GM19025 (cell line): Measurements from ENCODE around the gene KLF15.
"Not testable (repeated sequence)": the region's sequence is repeated elsewhere in the genome, so short reads cannot be mapped to it uniquely, and the experiment has no call there.

Source experiments
- ATAC-seq: cut with Tn5 transposase; IDR thresholded peaks from one replicate; pipeline ENCODE4 v1.9.1; 2021; ENCODE audit warnings: mild to moderate bottlenecking, low read depth, moderate library complexity; ENCODE audit not compliant: unreplicated experiment

Gene KLF15

GRCh38 chr3:126349071-126349470, 8.1 kb downstream of the KLF15 start:
- no peak for ATAC-seq

GRCh38 chr3:126348308-126348920, 8.8 kb downstream of the KLF15 start:
- ATAC-seq: no peak

DNA sequence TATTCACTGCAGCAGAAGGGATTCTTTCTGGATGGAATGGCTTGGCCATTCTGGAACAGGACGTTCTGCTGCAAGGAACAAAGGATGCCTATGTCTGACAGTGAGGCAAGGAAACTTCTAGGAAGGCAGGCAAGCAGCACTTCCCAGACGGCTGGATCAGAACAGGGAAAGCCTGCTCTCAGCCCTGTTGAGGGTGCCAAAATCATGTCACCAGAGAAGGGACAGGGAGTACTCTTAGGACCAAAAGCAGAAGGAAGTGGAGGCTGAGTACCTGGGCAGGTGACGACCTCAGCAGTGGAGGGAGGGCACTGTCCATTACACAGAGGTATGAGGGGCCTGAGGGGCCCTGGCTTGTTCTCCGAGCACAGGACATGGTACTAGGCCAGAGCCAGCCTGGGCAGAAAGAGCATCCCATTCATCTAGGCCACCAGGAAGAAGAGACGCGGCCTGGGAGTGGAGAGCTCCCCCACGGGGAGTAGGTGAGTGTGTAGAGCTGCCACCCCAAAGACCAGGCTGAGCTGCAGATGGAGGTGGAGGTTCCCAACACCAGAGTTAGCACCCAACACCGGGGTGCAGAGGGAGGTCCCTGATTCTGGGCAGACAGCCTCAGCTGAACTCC, 9.6 kb downstream of the KLF15 start:
- ATAC-seq: no peak

DNA sequence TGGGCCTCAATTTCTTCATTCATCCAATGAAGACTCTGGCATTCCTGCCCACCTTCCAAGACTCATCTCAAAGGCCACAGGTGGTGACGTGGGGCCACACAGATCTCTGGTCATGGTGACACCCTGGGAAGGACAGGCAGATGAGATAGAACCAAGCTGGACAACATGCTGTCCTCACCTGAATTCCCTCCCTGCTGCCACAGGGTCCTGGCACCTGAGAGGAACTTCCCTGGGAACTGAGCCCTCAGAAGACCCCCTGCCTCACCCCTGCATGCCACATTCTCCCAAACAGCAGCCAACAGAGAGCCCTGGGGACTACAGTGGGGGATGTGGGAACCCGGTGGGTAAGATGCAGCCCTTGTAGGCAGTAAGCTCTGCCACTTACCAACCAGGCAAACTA, 10.7 kb downstream of the KLF15 start:
- ATAC-seq: no peak

DNA sequence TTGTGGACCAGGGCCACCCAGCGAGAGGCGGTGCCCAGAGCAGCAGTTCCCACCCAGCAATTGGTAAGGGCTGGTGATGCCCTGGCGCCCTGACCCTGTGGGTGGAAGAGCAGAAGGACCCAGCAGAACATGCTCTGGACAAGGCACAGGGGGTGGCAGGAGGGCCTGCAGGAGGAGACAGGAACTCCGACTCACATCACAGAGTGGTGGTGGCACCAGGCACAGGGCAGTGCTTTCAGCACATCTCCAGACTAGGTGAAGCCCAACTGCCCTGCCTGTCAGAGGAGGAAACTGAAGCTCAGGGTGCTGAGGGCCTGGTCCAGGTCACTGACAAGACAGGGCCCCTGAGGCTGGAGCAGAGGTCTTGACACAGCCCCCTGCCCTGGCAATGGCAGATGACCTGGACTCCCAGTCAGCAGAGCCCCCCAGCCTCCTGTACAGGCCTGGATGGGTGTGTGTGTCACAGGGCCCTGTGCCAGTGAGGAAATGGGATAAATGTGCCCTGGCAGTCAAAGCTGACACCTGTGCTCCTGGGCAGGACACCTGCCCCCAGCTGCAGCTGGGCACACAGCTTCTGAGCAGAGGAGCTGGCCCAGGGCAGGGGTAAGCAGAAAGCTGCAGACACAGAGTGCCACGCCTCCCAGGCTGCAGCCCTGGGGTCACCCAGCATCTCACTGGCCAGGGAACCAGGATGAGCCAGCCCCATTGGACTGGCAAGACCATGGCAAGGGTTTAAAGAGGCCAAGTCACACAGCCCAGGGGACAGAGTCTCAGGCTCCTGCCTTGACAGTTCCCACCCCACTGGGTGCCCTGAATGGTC, 11.4 kb downstream of the KLF15 start:
- no peak for ATAC-seq

DNA sequence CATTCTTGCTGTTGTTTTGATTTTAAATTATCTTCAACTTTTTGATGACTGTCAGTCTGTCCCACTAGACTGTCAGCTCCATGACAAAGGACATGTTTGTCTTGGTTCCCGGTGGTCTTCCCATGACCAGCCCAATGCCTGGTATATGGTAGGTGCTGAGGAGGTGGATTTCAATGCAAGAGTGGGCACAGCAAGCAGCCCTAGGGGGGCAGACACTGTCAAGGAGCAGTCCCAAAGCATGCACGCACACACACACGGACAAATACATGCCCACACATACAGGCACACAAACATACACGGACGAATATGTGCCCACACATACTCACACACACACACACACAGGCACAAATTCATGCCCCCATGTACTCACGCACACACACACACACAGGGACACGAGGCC, 12.0 kb downstream of the KLF15 start:
- ATAC-seq: no peak

- no peak for ATAC-seq
Observed at GRCh38 chr3:126344380-126345041, 12.7 kb downstream of the KLF15 start.

DNA sequence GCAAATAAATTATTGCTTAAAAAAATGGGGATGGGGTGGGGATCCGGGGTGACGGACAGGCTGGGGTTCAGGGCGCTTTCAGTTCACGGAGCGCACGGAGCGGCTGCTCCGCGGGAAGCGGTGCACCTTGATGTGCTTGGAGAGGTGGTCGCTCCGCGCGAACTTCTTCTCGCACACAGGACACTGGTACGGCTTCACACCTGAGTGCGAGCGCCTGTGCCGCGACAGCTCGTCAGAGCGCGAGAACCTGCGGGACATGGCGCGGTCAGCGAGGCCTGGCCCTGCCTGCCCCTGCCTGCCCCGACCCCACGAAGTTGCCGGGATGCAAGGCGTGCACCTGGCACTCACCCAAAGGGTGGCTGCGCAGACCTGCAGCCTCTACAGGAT, 13.6 kb downstream of the KLF15 start:
- no peak for ATAC-seq

GRCh38 chr3:126342991-126343648, 14.1 kb downstream of the KLF15 start:
- no peak for ATAC-seq

DNA sequence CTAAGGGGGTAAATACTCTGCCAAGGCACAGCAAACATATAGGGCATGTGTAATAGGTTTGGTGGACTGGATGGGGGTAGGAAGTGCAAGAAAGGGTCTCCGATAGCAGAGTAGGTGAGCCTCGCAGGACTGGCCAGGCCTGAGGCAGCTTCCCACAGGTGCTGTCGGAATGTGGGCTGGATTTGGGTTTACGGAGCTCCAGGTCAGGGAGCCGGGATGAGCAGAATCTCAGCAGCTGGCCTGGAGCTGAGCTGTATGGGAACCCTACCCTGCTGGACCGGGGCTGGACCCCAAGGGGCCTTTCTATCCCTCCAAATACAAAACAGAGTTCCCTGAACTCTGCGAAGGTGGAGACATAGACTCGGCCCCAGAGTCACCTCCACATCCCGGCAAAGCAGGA, 15.0 kb downstream of the KLF15 start:
- ATAC-seq: no peak

GRCh38 chr3:126341755-126342150, 15.5 kb downstream of the KLF15 start:
- no peak for ATAC-seq

DNA sequence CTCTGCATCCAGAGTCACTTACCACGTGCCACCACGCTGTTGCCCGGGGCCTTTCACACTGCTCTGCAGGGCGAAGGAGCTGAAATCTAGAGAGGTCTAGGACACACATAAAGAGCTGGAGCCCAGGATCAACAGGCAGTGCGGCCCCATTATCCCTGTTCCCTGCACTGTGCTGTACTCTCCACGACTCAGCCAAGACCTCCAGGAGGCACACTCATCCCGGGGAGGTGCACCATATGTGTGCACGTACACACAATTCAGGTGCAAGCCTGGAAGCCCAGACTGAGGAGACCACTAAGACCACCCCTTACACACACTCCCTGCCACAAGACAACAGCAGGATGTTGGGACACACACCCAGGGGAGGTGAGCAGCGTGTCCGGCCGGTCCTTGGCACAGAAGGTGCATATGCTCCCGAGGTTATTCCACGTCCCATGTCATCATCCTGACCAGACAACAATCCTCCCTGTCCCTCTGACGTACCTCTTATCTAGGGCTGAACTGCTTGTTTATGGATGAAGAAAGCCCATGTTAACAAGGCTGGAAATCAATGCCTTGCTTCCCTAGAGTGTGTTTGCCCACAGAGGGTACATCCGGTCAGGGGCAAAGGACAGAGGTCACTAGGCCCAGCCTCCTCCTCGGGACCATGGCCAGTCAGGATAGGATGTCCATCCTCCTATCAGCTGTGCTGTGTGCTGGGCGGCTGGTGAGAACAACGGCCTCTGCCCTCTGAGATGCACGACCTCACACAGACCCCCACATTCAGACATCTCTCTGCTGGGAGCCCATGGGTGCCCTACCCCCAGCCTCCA, 16.1 kb downstream of the KLF15 start:
- no peak for ATAC-seq

DNA sequence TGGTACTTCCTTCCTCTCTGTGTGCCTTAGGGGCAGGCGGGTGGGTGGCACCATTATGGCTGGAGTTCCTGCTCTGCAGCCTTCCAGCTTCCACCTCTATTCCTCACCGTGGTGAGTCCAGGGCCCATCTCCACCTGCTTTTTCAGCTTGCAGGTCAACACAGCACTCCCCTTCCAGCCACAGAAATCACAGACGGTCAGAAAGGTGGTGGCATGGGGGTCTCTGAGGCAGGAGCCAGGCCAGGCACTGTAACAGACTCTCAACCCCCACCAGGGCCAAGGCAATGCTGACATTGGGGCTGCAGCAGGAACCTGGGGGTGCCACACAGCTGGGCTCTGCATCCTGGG, 16.6 kb downstream of the KLF15 start:
- no peak for ATAC-seq

DNA sequence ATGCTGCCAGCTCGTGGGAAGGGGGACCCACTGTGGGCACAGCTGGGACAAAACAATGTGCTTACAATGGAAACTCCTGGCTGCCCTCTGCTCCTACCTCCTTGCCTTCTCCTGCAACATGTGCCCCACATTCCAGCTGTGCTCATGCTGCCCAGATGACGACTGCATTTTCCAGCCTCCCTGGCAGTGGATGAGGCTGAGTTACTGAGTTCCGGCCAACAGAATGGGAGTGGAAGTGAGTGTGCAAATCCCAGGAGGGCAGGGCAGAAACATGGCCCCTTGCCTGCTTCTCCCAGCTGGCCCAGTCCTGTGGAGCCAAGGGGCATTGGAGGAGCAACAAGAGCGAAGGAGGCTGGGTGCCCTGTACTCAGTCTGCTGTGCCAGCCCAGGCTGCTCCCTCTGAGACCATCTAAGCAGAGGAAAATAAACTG, 17.1 kb downstream of the KLF15 start:
- no peak for ATAC-seq

DNA sequence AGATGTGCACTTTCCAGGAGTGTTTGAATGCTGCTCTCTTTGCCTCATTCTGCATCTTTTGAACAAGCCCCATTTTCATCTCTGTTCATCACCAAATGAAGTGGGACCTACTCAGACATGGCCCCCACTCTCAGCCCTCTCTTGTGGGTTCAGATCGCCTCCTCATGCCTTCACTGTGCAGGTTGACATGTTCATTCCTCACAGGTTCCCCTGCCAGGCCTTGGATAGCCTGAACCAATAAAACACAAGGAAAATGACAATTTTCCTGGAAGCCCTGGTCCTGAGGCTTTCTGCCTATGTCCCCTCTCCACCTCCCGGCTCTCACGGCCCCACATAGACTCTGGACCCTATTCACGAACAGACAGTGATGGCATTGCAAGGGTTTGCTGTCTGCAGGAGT, 17.7 kb downstream of the KLF15 start:
- no peak for ATAC-seq

GRCh38 chr3:126338790-126339288, 18.4 kb downstream of the KLF15 start:
- no peak for ATAC-seq

DNA sequence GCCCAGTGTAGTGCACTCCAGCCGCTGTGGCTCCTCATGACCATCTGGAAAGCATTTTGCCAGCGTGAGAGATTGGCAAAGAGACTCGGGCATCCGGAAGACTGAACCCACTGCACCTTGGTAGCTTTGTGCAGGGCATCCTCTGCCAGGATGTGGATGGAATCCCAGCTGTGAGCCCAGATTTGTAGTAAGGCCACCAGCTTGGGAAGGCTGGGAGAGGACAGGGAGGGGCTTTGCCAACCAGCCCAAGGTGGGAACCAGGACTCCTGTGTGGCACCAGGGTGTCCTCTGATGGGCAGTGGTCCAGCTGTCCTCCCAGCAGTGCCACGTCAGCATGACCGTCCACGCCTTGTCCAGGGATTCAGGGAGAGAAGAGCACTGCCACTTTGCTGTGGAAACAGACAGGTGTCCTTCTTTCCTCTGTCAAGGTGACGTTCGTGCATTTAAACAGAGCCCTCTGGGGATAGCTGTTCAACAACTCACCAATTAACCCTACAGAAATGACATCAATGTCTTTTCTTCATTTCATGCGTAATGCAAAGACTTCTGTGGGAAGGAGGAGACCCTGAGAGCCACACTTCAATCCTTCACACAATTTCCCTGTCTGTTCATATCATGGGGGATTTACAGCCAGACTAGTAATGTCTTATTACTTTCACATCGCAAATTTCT, 19.1 kb downstream of the KLF15 start:
- no peak for ATAC-seq

DNA sequence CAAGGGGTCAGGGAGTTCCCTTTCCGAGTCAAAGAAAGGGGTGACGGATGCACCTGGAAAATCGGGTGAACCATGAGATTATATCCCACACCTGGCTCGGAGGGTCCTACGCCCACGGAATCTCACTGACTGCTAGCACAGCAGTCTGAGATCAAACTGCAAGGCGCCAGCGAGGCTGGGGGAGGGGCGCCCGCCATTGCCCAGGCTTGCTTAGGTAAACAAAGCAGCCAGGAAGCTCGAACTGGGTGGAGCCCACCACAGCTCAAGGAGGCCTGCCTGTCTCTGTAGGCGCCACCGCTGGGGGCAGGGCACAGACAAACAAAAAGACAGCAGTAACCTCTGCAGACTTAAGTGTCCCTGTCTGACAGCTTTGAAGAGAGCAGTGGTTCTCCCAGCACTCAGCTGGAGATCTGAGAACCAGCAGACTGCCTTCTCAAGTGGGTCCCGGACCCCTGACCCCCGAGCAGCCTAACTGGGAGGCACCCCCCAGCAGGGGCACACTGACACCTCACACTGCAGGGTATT, 25.3 kb downstream of the KLF15 start:
- ATAC-seq: not testable (repeated sequence)
